Ureter (tissue), 1 donor: ENCODE results near the gene NFYC. TPM values are rescaled to one million over a fixed set of nuclear protein-coding genes. Genes with fewer than 3 reads are reported as not detected.
"Not testable (repeated sequence)": the region's sequence is repeated elsewhere in the genome, so short reads cannot be mapped to it uniquely, and the experiment has no call there.

Experiments
- DNase-seq: peaks from one replicate; pipeline ENCODE4 v3.0.0-alpha.2; 2020; ENCODE audit warnings: low spot score
- total RNA-seq: library from RNA; stranded (reverse); gene quantifications from one replicate; pipeline ENCODE4 v1.2.4, GENCODE V29; 2023
- donor health status: DM: yes; HTN: yes; CAD: no.

NFYC gene
- total RNA-seq, 1 donor from 2014 or later, result 81.4 TPM

GRCh38 chr1:40706626-40707025, 15.1 kb downstream of the NFYC start:
- no peak for DNase-seq

GRCh38 chr1:40708750-40709099, 17.2 kb downstream of the NFYC start:
- DNase-seq, result no peak

GRCh38 chr1:40709100-40709801, 17.7 kb downstream of the NFYC start:
- DNase-seq, result peak; percentile 84

- DNase-seq, result no peak
These were observed 18.3 kb downstream of the NFYC start for GRCh38 chr1:40709802-40710278.

- DNase-seq, result no peak
These were observed 19.2 kb downstream of the NFYC start for GRCh38 chr1:40710581-40711315.

- peak; percentile 56 for DNase-seq
These were observed 20.2 kb downstream of the NFYC start for GRCh38 chr1:40711465-40712404.

GRCh38 chr1:40712405-40712944, 21.0 kb downstream of the NFYC start:
- DNase-seq, result no peak

GRCh38 chr1:40712997-40713396, 21.5 kb downstream of the NFYC start:
- DNase-seq, result no peak

GRCh38 chr1:40715491-40716059, 24.1 kb downstream of the NFYC start:
- DNase-seq, result no peak

- no peak for DNase-seq
These were observed 25.6 kb downstream of the NFYC start for GRCh38 chr1:40717065-40717464.

GRCh38 chr1:40717955-40718354, 26.5 kb downstream of the NFYC start:
- no peak for DNase-seq

- DNase-seq, result no peak
These were observed 29.0 kb downstream of the NFYC start for GRCh38 chr1:40720493-40720892.

GRCh38 chr1:40722622-40723021, 31.1 kb downstream of the NFYC start:
- no peak for DNase-seq

GRCh38 chr1:40723196-40723955, 31.9 kb downstream of the NFYC start:
- DNase-seq, result no peak

GRCh38 chr1:40727662-40728061, 36.2 kb downstream of the NFYC start:
- DNase-seq, result not testable (repeated sequence)

- not testable (repeated sequence) for DNase-seq
These were observed 37.9 kb downstream of the NFYC start for GRCh38 chr1:40729316-40729862.

GRCh38 chr1:40732756-40733301, 41.3 kb downstream of the NFYC start:
- DNase-seq, result no peak

GRCh38 chr1:40734882-40735628, 43.6 kb downstream of the NFYC start:
- no peak for DNase-seq

GRCh38 chr1:40736085-40736531, 44.6 kb downstream of the NFYC start:
- DNase-seq, result no peak
